GM19467 (cell line): ENCODE results near the gene PLB1.

Source experiments
- ATAC-seq: cut with Tn5 transposase; IDR thresholded peaks from one replicate; pipeline ENCODE4 v1.9.1; 2021; ENCODE audit warnings: mild to moderate bottlenecking, moderate library complexity; ENCODE audit not compliant: unreplicated experiment

PLB1 gene

GRCh38 chr2:28606986-28607441 lies 111.2 kb downstream of the PLB1 start:
- ATAC-seq, result no peak

GRCh38 chr2:28607730-28608499 lies 112.1 kb downstream of the PLB1 start:
- no peak for ATAC-seq

GRCh38 chr2:28608500-28609424 lies 112.9 kb downstream of the PLB1 start:
- ATAC-seq, result no peak

GRCh38 chr2:28610583-28611201 lies 114.8 kb downstream of the PLB1 start:
- ATAC-seq, result no peak

- ATAC-seq, result no peak
Observed at GRCh38 chr2:28612131-28612812, 116.4 kb downstream of the PLB1 start.

GRCh38 chr2:28613186-28613585 lies 117.3 kb downstream of the PLB1 start:
- no peak for ATAC-seq

GRCh38 chr2:28613633-28614501 lies 118.0 kb downstream of the PLB1 start:
- ATAC-seq, result no peak

GRCh38 chr2:28615706-28616105 lies 119.8 kb downstream of the PLB1 start:
- no peak for ATAC-seq

GRCh38 chr2:28616396-28616999 lies 120.6 kb downstream of the PLB1 start:
- no peak for ATAC-seq

- no peak for ATAC-seq
Observed at GRCh38 chr2:28617502-28618184, 121.8 kb downstream of the PLB1 start.

- ATAC-seq, result no peak
Observed at GRCh38 chr2:28618221-28619141, 122.6 kb downstream of the PLB1 start.

GRCh38 chr2:28619213-28620196 lies 123.6 kb downstream of the PLB1 start:
- ATAC-seq, result no peak

GRCh38 chr2:28620291-28620793 lies 124.5 kb downstream of the PLB1 start:
- no peak for ATAC-seq

GRCh38 chr2:28620801-28621171 lies 124.9 kb downstream of the PLB1 start:
- ATAC-seq, result no peak

GRCh38 chr2:28621172-28622100 lies 125.6 kb downstream of the PLB1 start:
- ATAC-seq, result no peak
